HG02798 (cell line): ENCODE measurements around the gene KSR1.
A peak's percentile ranks its signal among the peaks of the same experiment; 100 is the strongest.
"Not testable (repeated sequence)": the region's sequence is repeated elsewhere in the genome, so short reads cannot be mapped to it uniquely, and the experiment has no call there.

Source experiments
- ATAC-seq: cut with Tn5 transposase; IDR thresholded peaks from one replicate; pipeline ENCODE4 v1.9.1; 2021; ENCODE audit warnings: mild to moderate bottlenecking; ENCODE audit not compliant: unreplicated experiment, poor library complexity

KSR1 gene

DNA sequence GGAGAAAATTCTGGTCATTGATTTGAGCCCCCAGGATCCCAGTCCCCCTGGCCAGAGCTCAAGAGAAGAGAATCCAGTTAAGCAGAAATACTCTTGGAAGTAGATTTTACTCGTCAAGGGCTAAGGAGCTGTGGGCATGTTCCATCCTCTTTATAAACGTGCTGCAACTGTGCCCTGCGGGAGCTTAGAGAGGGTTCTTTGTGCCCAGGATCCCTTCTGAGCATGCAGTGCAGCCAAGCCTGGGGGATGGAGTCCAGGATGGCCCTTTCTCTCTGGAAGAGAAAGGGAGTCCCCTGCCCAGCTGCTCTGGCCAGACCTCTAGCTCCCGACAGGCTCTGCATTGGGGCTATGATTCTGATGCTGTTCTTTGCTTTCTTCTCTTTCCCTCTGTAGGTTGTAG lies 165.3 kb downstream of the KSR1 start:
- ATAC-seq: no peak

DNA sequence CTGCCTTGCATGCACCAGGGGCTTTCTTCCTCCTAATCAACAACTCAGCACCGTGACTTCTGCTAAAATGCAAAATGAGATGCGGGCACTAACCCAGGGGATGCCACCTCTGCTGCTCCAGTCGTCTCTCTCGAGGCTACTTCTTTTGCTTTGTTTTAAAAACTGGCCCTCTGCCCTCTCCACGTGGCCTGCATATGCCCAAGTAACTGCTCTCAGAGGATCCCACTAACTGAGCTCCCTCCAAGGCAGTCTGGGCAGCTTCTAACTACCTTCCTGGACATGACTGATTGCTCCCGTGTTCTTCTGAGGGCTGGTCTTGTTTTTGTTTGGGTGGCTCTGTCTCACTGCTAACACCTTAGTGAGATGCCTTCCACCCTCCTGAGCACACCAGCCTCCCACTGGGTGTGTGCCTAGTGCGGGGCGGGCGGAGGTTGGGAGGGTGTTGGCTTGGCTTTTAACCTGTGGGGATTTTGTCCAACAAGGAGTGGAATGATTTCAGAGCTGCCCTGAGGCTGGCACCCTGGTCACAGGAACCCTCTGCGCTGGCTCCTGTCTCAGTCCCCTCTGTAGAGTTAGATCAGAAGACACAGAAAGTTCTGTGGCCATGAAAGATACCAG lies 165.8 kb downstream of the KSR1 start:
- no peak for ATAC-seq

DNA sequence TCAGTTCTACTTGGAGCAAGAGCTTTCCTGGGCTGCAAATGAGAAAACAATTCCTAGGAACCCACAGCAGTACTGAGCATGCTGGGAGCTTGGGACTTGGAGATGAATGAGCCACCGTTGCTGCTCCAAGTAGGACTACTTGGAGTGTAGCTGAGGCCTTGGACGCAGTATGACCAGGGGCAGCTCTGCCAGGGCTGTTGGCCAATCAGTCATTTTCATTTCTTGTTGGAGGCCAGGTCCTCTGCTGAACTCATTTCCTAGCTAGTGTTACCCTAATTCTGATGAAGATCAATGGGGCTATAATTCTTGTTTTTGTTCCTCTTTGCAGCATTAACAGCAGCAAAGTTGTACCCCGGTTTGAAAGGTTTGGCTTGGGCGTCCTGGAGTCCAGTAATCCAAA lies 166.7 kb downstream of the KSR1 start:
- no peak for ATAC-seq

DNA sequence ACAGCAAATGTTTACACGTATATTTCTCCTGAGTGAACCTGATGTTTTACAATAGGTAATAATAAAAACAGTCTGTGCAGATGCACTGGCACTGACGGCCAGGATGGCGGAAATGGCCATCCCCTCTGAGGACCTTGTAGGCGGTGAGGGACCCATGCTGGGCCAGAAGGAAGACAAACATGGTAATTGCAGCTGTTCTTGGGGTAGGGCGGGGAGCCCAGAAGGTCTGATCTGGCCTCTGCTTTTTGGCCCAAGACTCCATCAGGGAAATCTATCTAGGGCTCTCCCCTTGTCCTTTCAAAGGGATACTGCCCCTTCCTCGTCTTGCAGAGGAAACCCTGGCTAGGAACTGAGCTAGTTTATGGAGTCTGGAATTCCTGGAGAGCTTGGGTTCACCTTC lies 167.4 kb downstream of the KSR1 start:
- ATAC-seq: no peak

DNA sequence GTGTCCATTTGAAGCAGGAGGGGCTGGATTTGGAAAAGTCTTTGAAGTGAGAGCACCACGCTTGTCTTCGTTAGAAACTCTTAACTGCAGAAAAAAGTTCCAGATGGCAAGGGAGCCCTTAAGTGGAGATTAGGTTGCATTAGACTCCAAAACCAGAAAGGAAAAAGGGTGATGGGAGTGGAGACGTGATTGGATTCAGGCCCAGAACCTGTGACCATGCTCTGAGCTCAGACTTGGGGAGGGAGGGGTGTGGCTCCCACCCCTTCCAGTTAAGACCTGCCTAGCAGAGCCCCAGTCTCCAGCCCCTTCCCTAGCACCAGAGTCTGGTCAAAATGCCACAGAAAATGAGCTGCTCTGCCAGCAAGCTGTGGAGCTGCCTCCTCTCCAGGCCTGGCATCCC lies 168.3 kb downstream of the KSR1 start:
- ATAC-seq: no peak

DNA sequence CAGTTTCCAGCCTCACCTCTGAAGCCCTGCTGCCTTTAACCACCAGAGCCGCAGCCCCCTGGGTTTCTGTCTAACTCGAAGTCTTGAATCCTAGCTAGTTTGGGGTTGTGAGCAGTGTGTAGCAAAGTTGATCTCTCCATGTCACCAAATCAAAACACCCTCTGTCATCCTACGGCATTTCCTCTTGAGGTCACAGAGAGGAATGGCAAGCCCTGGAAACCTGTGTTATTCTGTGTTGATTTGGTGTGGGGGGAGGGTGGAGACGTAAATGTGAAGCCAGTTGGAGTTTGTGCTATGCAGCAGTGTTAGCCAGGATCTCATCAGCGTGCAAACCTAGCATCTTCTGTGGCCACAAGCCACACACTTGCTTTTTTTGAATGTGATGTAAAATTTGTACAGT lies 169.6 kb downstream of the KSR1 start:
- no peak for ATAC-seq

DNA sequence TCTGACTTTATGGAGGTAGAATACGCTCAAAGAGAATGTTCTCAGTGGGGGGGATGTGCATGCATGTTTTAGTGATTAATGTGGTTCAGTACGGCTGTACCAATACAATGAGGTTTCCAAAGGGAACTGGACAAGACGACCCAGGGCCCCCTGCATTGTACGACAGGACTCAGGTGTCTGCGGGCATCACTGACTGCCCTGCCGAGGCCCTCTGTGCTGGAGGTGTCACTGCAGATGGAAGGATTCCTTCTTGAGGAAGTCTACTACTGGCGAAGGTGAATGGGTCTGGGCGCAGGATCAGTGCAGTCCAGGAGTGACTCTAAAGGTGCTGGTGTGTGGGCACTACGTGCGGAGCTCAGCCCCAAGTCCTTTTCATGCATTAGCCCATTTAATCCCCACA lies 171.3 kb downstream of the KSR1 start:
- no peak for ATAC-seq

DNA sequence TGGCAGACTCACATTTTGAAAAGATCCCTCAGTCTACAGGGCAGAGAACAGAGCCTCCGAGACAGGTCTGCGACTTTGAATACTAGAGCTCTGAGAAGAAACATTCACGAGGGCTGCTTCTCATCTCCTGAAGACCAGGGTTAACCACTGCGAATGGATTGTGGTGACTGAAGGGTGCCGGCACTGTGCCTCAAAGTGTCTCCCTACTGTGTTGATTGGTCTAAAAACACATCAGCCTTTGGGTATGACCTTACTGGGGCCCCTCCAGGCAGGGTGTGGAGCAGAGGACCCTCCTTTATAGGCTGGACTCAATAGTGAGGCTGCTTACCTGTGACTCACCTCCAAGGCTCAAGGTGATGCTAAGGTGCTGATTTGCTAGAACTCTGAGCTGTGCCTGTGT lies 172.1 kb downstream of the KSR1 start:
- ATAC-seq: no peak

DNA sequence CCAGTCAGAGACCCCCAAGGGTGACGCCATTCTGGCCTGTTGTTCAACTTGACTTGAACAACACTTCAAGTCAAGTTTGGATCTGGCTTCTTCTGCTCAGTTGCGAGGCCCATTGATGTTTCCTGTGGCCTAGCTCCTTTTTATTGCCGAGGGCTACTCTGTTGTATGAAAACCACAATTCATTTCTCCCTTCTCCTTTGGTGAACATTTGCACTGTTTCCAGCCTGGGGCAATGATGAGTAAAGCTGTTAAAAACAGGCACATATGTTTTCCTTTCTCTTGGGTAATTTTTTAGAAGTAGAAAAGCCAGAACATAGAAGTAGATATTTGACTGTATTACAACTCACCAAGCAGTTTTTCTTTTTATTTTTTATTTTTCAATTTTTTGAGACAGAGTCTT lies 173.0 kb downstream of the KSR1 start:
- not testable (repeated sequence) for ATAC-seq

DNA sequence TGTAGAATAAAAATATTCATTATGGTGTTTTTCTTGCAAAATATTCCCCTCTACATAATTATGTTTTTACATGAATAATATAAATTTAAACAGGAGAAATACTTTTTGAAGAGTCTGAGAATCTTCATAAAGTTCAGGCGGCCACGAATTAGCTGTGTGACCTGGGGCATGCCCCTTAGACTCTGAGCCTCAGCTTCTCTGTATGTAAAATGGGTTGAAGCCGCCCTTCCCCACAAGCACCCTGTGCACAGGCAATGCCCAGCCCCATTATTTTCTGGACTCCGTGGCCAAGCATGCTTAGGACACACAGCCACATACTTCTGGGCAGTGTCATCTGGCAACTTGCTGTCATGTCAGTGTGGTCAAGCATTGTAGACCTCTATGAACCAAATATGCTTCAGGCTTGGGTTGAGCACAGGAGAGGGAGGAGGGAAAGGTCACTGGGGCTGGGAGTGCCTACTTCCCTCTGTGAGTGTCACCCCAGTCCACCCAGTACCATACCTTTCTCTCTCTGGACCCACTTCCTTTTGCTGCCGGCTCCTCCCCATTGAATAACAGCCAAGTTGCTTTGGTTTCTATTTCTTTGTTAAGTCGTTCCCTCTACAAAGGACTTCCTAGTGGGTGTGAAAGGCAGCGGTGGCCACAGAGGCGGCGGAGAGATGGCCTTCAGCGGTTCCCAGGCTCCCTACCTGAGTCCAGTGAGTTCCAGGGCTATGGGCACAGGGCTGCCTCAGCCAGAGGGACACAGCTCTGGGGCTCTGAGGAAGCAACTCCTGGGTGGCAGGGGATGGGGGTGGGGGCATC lies 174.6 kb downstream of the KSR1 start, which contains the start of gene LGALS9:
Gene LGALS9, plus strand, starts transcription at position 582 of the 804 bp plus-strand sequence. Its CDS starts 78 bp downstream, at position 660.
- peak; percentile 56 for ATAC-seq

DNA sequence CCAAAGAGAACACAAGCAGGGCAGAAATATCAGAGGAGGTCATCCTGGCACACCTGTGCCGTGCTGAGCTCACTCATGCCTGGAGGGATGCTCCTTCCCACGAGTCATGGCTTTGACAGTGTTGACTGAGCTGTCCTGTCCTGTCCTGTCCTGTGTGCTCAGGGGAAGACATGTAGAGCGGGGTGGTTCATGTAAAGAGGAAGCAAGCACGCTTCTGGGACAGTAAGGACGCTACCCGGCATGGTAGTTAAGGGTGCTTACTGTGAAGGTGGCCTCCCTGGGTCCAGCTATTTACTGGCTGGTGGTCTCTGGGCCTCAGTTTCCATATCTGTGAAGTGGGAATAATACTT lies 175.1 kb downstream of the KSR1 start:
- ATAC-seq: peak; percentile 33

DNA sequence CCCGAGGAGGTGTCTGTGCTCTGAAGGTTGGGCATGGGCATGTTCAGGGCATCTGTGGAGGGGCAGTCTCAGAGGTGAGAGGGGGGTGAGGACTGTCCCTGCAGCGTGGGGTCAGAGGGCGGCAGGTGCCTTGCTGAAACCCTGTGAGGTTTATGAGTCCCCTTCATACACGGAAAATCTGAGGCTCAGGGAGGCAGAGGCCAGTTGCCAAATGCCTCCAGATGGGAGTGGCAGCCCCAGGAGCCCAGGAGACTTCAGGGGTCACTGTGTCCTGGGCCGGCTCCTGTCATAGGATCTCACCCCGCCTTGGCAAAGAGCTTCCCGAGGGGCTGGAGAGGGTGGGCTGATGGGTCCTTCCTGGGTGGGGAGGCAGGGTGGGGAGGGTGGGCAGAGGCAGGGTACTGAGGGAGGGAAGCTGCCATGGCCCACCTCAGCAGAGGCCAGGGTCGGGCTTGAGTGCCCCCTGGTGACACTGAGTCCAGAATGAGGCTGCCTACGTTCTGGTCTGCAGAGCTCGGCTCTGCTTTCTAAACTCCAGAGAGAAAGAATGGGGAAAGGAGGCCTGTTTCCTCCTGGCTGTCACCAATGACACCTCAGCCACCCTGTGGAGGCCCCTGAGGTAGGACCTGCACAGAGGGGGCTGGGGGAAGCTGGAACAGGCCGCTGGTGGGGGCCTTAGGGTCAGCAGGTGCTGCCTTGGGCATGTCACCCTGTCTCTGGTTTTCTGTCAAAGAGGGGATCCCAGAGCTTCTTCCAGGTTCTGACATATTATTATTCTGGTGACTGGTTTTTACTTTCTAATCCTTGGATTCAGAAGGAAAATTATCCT lies 175.9 kb downstream of the KSR1 start:
- ATAC-seq: no peak

DNA sequence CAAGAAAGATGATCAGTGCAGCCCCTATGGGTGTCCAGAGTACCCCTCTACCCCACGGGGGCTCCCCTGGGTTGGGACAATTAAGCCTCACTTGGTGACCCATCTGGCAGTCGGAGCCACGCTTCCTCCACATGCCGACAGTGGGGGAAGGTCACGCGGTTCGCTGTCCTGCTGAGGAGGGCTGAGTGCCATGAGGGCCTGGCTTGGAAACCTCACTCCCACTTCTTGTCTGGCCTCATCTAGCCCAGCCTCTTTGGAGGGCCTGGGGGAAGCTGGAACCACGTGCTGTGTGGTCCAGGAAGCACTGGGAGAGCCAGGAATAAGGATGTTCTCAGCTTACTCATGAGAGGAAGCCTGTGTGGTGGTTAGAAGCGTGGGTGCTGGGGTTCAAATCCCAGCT lies 176.5 kb downstream of the KSR1 start:
- ATAC-seq: not testable (repeated sequence)

DNA sequence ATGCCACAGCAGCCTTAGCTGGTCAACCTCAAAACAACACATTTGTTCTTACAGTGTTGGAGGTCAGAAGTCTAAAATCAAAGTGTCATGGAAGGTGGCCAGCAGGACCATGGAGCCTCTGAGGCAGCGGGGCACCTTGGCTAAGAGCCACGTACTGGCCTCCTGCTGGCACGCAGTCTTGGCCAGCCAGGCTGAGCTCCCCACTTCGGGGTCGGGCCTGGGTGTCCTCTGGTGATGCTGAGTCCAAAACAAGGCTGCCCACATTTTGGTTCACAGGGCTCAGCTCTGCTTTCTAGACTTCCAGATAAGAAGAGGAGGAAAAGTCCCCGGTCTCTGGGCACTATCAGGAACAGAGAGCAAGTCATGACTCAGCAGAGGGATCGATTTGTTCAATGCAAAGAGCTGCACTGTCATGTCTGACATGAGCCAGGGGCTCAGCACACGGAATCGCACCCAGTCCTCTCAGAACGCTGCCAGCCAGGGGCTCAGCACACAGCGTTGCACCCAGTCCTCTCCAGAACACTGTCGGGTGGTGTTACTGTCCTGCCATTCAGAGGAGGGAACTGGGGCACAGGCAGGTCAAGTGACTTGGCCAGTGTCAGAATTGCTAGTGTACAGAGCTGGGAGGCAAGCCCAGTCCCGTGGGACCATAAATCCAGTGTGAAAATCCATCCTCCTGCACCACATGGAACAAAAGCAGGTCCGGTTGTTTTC lies 177.2 kb downstream of the KSR1 start:
- no peak for ATAC-seq

DNA sequence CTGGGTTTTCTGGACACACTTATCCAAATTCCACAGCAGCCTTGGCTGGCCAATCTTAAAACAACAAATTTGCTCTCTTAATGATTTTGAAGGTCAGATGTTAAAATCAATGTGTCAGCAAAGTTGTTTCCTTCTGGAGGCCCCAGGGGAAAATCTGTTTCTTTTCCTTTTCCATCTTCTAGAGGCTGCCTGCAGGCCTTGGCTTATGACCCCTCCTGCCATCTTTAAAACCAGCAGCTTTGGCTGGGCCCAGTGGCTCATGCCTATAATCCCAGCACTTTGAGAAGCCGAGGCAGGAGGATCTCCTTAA lies 177.7 kb downstream of the KSR1 start:
- no peak for ATAC-seq

DNA sequence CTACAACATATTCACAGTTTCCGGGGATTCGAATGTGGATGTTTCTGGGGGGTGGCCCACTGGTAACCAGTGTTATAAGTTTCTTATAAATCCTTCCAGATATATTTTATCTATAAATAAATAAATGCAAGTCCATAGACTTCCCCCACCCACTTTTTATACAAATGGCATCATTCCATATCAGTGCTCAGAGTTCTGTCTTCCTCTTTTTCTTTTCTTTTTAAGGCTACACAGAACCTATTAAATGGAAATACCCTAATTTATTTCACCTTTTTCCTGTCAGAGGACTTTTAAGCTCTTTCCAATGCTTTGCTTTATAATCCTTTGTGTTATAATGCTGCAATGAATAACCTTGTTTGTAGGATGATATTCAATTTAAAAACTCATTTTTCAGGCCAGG lies 178.5 kb downstream of the KSR1 start:
- no peak for ATAC-seq

DNA sequence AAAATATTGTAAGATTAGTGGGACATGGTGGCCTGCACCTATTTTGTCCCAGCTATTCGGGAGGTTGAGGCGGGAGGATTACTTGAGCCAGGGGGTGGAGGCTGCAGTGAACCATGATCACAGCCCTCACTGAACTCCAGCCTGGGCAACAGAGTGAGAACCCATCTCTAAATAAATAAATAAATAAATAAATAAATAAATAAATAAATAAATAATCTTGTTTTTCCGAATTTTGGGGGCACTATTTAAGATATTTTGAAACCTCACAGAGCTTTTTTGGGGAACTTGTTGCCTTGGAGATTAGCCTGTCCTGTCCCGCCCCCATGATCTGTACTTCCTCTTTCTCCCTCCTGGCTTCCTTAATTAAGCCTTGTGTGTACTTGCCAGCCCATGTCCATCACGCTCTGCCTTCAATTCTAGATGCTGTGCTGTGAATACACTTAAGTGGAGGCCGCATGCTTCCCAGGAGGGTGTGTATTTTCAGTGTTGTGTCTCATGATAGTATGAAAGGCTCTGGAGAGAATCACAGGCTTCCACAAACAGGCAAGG lies 179.1 kb downstream of the KSR1 start:
- no peak for ATAC-seq

DNA sequence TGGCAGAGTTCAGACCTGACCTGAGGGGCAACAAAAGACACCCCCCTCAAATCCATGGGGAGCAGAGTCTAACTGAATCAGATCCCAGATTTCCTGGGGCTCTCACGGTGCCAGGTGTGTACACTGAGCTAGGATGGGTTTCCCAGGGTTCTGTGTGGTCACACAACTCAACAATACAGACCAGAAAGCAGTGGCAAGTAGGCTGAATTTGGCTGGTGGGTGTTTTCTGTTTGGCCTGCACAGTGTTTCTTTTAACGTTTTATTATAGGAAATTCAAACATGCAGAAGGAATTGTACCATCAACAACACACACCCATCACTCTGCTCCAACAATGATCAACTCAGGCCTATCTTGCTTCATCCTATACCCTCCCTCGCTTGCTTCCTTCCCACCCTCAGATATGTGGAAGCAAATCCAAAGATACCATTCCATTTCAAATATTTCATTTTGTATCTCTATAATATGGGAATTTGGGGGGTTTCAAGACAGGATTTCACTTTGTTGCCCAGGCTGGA lies 179.8 kb downstream of the KSR1 start:
- not testable (repeated sequence) for ATAC-seq

DNA sequence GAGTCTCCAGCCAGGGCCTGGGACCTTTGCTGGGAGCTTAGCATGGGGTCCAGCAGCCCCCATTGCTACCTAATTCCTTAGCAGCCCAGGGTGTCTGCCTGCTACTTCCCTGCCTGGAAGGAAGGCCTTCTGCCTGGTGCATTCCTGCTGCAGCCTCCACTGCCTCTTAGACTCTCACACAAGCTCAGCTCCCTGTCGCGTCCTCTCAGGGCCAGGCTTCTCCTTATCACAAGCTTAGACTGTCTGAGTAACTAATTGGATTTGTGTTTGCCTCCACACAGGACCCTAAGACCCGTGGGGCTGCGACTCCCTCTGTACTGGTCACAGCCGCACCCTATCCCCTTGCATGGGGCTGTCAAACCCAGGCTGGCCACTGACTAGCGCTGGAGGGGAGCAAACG lies 181.6 kb downstream of the KSR1 start:
- ATAC-seq: not testable (repeated sequence)

DNA sequence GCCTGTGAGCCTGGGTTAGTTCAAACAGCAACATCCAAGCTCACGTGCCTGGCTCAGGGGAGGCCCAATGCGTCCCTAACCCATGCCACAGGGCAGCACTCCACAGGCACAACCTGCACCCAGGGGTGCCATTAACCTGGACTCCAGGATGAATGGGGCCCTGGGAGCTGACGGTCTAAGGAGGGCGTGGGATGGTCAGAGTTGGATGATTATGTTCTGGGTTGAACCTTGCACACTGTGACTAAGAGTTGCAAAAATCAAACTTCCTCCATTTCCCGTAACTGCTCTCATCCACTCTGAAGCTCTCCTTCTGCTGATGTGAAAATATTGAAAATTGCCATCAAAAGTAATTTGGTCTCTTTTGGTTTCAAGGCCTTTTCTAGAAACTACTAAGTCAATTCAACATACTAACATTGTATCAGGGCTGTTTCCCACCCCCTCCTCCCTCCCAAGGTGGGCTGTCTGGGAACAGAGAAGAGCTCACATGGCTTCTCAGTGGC lies 182.2 kb downstream of the KSR1 start:
- ATAC-seq: not testable (repeated sequence)
